Measurements from ENCODE around the gene RRM1. TPM values are rescaled to one million over a fixed set of nuclear protein-coding genes. Genes with fewer than 3 reads are reported as not detected.
"Not testable (repeated sequence)": the region's sequence is repeated elsewhere in the genome, so short reads cannot be mapped to it uniquely, and the experiment has no call there.

The RRM1 gene
- total and polyA plus RNA-seq, 8 donors: 16.6 to 100 (median 25.7) TPM

GRCh38 chr11:4146772-4147098 lies 52.1 kb downstream of the RRM1 start:
- intact Hi-C loops (cut with DNase I; ENCODE audit: low total_unique reads): no loop called here
- no peak overlapping the region for H3K27ac ChIP-seq
- no peak overlapping the region for H3K4me3 ChIP-seq
- H3K9me3 ChIP-seq: no peaks in the 10 kb centered on the region
- 74 to 92% (median 83%) methylated on average over 6 to 7 of the region's 7 CpGs for WGBS, 5 donors
- no peaks in the 10 kb centered on the region for H3K27me3 ChIP-seq
- TF ChIP-seq POLR2AphosphoS5 (IDR thresholded peaks at IDR 0.05): no peak
- peaks cover 0 to 17% (median 6%) of the 10 kb centered on the region in 4 donors for H3K36me3 ChIP-seq
- H3K4me1 ChIP-seq: no peaks in the 10 kb centered on the region
- no peak for DNase-seq

GRCh38 chr11:4154503-4154902 lies 59.9 kb downstream of the RRM1 start:
- intact Hi-C loops (cut with DNase I; ENCODE audit: low total_unique reads): no loop called here
- Histone ChIP-seq H3K27me3 (no peaks in the 10 kb centered on the region), H3K4me1 (no peaks in the 10 kb centered on the region), H3K4me3 (no peak overlapping the region), H3K36me3 (no peaks in the 10 kb centered on the region), H3K9me3 (no peaks in the 10 kb centered on the region), H3K27ac (no peak overlapping the region)
- no peak for DNase-seq
- no peak for TF ChIP-seq CTCF (IDR thresholded peaks at IDR 0.05)
- no peak for TF ChIP-seq POLR2A (IDR thresholded peaks at IDR 0.05)
- TF ChIP-seq POLR2AphosphoS5 (IDR thresholded peaks at IDR 0.05): no peak
- TF ChIP-seq EP300 (IDR thresholded peaks at IDR 0.05): no peak

GRCh38 chr11:4156571-4156970 lies 62.0 kb downstream of the RRM1 start:
- Histone ChIP-seq H3K4me3 (no peak overlapping the region), H3K36me3 (no peaks in the 10 kb centered on the region), H3K27me3 (no peaks in the 10 kb centered on the region), H3K9me3 (no peaks in the 10 kb centered on the region), H3K4me1 (no peaks in the 10 kb centered on the region), H3K27ac (no peak overlapping the region)
- no peak for DNase-seq
- intact Hi-C loops (cut with DNase I; ENCODE audit: low total_unique reads): no loop called here
- no peak for TF ChIP-seq CTCF (IDR thresholded peaks at IDR 0.05)
- no peak for TF ChIP-seq EP300 (IDR thresholded peaks at IDR 0.05)
- no peak for TF ChIP-seq POLR2A (IDR thresholded peaks at IDR 0.05)
- TF ChIP-seq POLR2AphosphoS5 (IDR thresholded peaks at IDR 0.05): no peak

- H3K9me3 ChIP-seq; DNase-seq; H3K27me3 ChIP-seq; H3K27ac ChIP-seq; H3K4me1 ChIP-seq; intact Hi-C loops (cut with DNase I; ENCODE audit: low total_unique reads); H3K4me3 ChIP-seq; H3K36me3 ChIP-seq: not testable (repeated sequence)
- 21 to 100% (median 53%) methylated on average over 1 of the region's 1 CpG; no CpG with 5 or more reads in 1 of the 5 donors for WGBS, 5 donors
These were observed 64.2 kb downstream of the RRM1 start for GRCh38 chr11:4158818-4159217.

- WGBS, 5 donors: 48 to 88% (median 70%) methylated on average over 1 of the region's 1 CpG
- TF ChIP-seq CTCF (IDR thresholded peaks at IDR 0.05) (no peak), POLR2A (IDR thresholded peaks at IDR 0.05) (no peak), POLR2AphosphoS5 (IDR thresholded peaks at IDR 0.05) (no peak), EP300 (IDR thresholded peaks at IDR 0.05) (no peak)
- Histone ChIP-seq H3K27ac (no peak overlapping the region), H3K4me1 (no peaks in the 10 kb centered on the region), H3K4me3 (no peak overlapping the region), H3K27me3 (no peaks in the 10 kb centered on the region), H3K36me3 (no peaks in the 10 kb centered on the region), H3K9me3 (no peaks in the 10 kb centered on the region)
- DNase-seq: no peak
- intact Hi-C loops (cut with DNase I; ENCODE audit: low total_unique reads): no loop called here
These were observed 66.7 kb downstream of the RRM1 start for GRCh38 chr11:4161305-4161704.

Data from stomach (tissue), 9 donors.